GM19035 (cell line): ENCODE data around the gene COASY.

ENCODE experiments used
- ATAC-seq: cut with Tn5 transposase; IDR thresholded peaks from one replicate; pipeline ENCODE4 v1.9.1; 2021; ENCODE audit not compliant: unreplicated experiment

The COASY gene

DNA sequence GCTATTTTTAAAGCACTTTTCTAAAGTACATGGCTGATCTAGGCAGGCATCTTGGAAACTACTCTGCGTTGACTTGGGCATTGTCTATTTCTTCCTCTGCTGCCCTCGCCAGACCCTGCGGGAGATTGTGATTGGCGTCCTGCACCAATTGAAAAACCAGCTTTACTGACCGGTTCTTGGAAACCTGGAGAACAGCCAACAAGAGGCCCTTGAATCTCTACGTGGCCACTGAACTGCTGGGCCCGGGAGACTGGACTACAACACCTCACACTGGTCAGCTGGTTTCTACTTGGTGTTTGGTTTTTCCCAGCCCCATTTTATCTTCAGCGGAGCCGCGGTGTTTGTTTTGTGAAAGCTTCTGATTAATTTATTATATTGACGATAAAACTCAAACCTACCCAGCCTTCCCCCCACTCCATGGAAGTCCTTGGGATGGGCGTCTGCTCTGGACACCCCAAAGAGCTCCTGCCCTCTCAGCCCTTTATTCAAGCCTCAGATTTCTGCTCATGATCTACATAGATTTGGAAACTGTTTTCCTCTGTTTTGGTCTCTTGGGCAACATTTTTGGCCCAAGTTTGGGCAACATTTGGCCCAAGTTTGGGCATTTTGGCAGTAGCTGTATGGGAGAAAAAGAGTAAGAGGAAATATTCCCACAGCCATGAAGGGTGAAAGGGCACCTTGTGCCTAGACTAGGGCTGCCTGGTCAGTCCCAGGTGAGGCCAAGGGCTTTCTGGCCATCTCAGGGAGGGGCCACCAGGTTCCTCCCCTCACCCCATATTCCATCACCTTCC is 9.7 kb downstream of the COASY start:
- ATAC-seq = no peak

DNA sequence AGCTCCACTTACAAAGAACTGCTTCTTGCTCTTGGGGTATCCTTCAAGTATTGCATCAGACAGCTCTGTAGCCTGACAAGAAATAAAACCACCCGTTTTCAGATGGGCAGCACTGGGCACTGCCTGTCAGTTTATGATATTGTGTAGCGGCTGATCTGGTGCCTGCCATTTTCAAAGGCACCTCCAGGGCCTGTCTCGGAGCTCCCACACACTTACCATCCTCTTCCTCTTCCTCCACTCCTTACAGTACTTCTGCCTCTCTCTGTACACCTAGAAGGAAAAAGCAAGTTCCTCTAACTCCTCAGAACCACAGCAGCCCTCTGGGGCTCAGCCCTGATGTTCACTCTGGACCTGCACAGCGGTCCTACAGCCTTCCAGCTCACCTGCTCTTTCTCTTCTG is 11.1 kb downstream of the COASY start:
- ATAC-seq = no peak

DNA sequence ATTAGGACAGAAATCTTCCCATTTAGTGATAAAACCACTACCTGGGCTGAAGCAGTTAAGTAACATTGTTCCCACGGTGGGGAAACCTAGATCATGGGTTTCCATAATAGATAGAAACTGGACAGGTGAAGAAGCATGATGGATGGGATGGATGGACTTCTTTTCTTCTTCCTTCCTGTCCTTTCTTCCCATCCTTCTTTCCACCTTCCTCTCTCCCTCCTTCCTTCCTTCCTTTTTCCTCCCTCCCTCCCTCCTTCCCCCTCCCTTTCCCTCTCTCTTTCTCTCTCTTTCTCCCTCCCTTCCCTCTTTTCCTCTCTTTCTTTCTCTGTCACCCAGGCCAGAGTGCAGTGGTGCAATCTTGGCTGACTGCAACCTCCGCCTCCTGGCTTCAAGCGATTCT is 12.5 kb downstream of the COASY start:
- ATAC-seq = no peak

DNA sequence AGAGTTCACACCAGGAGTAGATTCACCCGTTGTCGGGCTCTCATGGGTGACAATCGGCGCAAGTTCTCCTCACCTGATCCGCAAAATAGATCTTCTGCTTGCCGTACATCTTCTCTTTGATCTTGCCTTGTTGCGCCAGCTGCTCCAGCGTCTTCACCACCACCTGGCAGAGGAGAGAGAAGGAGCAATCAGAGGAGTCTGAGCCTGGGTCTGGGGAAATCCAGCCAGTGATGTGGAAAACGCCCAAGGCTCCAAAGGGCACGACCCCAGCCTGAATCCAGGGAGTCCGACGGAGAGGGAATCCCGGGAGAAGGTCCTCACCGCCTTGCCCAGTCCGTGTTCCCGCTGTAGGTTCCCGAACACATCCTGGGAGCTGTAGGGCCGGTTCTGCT is 15.2 kb downstream of the COASY start:
- ATAC-seq = peak; percentile 9

DNA sequence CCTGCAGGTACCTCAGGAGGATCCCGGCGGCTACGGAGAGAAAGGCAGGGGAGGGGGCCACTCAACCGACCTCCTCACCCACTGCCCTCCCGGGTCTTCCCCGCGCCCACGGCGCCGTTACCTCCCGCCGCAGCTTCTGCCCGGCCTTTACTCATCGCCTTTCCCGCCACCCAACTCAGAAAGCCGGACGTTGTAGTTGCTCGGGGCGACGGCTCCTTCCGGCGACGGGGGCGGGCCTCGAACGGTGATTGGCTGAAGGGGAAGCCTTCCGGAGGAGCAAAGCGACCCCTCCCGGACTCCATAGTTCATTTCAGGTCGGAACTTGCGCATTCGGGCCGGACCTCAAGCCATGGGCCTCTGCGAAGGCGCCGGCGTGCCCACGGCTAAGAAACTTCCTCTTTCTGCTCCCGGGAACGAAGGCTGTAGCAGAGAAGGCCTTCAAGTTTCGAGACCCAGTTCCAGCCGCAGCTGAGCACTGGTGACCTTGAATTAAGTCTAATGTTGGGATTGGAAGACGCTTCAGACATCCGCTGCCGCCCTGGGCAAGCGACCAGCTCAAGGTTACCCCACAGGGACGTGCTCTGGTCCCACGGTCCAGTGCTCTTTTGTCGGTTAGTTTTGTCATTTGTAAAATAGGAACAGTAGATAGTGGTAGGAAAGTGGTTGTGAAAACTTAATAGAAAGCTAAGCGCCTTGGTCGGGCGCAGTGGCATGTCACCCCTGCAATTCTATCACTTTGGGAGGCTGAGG is 15.8 kb downstream of the COASY start, which contains the start of gene PSMC3IP:
PSMC3IP (minus strand) TSS at position 198 of the 750 bp plus-strand sequence; CDS start at position 155, 43 bp downstream.
- peak; percentile 79 for ATAC-seq

DNA sequence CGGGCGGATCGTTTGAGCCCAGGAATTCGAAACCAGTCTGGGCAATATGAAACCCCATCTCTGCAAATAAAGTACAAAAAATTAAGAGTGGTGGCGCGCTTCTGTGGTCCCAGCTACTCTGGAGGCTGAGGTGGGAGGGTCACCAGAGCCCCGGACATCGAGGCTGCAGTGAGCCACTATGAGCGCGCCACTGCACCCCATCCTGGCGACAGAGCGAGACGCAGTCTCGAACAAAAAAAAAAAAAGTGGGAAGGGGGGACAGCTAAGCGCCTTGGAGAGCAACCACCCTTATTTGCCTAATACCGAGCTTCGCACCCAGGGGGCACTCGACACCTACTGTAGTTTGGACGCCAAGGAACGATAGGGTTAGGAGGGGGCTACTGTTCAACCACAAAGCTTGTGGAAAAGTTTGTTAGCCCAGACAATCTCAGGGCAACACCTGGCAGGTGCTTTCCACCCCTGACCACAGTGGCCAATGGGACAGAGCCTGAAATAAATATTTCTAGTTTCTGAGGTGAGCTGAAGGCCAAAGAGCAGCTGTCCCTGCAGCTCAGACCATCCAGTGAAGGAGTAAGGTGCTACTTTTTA is 16.4 kb downstream of the COASY start:
- peak; percentile 50 for ATAC-seq

DNA sequence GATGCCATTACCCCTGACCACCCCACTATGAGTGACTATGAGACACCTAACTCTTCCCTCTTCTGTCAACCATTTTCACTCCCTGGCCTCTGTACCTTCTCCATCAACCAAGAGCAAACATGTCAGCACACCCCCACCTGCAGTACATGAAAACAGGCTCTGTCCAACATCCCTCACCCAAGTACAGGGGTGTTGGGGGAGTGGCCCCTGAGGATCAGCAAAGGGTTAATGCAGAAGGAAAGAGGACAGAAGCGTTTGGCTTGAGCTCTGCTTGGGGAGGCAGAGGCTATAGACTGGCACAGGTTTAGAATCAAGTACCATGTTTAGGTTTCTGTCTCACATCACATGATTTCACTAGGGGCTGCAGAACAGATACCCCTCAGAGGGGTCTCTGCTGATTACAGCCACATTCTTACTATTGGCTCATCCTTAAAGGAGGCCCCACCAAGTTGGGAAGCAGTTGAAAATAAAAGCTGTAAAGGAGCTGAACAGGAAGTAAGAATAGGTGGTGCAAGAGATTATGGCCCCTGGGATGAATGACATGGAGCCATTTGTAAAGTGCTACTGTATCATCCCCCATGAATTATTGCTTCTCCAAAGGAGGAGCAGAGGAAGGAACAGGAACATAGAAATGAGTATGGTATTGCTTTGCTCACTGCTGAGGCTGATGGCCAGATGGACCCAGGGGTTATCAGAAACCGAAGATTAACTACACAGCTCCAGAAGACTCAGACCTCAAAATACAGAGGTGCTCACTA is 18.0 kb downstream of the COASY start:
- ATAC-seq = no peak

DNA sequence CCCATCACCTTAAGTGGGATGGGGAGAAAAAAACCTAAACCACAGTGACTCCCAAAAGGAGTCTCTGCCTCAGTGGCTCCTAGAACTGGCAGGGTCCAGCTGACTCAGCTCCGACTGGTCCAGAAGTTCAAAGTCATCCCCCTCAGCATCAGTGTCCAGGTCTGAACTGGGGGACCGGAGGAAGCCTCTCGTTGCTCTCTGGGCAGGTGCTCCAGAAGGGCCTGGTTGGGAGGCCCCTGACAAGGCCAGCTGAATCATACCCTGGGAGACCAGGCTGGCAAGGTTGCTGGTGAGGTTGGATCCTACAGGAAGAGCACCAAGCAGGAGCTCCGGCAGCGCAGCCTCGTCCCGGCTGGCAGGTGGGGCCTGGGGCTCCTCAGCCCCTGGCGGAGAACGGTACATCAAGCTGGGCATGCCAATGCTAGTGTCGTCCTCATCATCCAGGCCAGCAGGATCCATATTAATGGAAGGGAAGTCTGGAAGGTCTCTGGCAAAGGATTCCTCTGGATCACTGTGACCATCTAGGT is 19.9 kb downstream of the COASY start:
- ATAC-seq = no peak

DNA sequence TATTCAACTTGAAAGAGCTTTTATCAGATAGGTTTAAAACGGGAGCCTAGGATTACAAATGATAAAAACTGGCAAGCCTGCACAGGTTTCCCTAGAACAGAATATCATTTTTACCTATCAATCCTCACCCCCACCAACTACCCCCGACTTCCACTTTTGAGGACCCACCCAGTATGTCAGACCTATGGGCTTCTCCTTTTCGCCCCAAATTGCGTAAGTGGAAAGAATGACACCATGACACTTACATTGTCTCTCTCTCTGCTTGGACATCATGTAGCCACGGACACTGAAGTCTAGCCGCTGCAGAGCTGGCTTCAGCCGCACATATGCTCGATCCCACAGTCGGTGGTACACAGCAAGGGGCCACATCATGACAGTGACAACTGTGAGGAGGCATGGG is 22.9 kb downstream of the COASY start:
- ATAC-seq = no peak

DNA sequence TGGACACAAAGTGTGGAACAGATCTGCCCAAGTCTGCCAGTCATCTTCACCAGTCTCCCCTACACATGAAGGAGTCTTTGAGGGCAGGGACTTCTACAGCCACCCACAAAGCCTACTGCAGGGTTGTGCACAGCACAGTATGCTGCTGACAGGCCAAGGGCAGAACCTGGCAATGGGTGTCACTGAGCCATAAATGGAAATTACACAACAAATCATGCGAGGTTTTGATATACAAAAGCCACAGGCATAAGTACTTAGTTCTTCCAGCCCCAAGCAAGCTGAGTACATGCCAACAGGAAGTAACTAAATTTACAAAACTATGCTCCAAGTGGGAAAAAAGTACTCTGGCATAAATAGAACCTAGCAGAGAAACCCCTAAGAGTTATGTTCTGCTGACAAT is 23.4 kb downstream of the COASY start:
- ATAC-seq = no peak

DNA sequence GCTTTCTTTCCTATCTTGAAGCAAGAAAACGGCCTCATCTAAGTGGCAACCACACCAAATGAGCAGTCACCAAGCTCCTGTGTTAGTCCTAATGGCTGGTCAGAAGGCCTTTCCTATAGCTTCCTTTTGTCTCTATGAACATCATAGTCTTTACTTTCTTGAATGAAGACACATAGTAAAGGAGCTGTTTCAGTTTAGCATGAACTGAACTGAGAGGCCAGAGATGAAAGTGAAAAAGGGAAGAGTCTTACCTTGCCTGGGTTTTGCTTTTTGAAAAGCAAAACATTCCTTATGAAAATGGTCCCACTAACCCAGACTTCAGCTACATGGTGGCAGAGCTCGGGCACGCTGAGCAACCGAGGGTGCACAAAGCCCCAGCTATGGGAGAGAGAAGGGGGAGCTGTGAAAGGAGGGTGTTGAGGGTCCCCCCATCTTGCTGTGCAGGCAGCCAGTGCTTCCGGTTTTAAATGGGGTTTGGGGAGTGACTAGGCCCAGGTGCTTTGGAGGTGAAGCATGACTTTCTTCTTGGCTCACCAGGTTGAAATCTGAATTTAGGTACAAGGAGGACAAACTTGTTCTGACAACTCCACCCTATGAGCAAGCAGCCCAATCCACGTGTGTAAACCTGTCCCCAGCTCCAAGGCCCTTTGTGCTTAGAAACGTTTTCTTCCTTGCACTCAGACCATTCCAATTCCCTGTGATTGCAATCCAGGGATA is 24.7 kb downstream of the COASY start:
- ATAC-seq = no peak

DNA sequence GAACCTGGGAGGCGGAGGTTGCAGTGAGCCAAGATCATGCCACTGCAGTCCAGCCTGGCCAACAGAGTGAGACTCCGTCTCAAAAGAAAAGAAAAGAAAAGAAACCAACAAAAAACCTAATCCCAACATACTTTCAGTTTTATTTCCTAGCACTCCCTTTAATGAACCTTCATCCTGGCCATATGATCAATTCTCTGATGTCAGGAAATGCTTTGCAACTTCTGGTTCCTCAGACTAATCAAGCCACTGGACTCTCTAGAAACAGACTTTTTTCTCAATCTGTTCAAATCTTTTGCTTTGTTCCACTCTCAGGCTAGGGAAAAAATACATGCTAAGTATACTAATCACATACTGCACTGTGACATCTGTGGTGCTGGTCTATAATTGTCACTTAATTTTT is 28.9 kb downstream of the COASY start:
- ATAC-seq = no peak

DNA sequence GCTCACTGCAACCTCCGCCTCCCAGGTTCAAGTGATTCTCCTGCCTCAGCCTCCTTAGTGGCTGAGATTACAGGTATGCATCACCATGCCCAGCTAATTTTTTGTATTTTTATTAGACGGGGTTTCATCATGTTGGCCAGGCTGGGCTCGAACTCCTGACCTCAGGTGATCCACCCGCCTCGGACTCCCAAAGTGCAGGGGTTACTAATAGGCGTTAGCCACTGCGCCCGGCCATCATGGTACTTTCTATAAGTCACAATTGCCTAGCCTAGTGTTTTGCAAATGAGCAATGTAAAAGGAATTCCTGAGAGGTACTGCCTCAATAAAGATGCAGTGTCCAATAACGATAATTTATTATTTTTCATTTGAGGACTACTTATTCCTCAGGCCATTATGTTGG is 29.5 kb downstream of the COASY start:
- ATAC-seq = no peak

DNA sequence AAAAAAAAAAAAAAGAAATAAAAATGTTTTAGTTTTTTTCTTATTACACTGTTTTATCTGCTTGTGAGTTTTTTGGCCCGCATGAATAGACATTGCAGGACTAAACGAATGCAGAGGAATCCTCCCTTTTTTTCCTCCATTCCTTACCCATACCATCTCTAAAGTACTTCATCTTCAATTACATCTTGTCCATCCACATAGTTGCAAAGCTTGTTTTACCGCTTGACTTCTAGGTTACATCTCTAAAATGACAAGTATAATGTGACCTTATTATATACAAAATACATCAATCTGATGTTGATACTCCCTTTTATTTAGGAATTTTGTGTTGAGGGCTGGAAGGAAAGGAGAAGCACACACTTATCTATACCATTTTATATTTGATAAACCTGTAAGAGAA is 34.4 kb downstream of the COASY start:
- no peak for ATAC-seq

DNA sequence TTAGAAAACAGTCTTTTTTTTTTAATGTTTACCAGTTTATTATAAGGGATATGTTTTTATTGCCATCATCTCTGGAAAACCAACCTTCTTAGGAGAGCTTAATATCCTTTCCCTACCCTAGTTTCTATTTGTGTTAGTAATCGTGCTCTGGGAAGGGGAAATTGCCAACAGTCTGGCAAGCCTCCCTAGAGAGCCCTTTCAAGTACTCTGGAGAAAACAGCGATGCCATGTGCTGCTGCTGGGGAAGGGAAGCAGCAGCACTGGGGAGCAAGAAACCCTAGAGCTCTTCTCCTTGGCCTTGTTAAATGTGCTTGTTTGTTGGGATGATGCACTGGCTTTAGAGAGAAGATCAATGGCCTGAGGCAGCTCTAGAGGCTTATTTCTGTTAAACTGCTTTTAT is 37.0 kb downstream of the COASY start:
- ATAC-seq = no peak

DNA sequence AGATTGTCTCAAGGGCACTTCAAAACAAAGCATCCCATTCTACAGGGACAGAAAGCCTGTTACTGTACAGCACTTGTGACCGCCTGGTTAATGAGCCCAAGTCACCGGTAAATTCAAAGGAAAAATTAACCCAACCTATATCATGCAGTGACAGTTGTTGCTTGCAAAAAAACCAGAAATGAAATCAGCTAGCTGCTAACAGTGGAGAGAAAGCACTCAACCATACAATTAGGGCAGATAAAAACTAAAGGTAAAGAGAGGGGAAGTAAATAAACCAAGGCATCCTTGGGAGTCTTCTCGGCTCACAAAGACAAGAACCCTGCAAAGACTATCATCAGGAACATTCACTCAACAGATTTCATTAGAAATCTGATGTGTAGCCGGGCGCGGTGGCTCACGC is 41.4 kb downstream of the COASY start:
- no peak for ATAC-seq

DNA sequence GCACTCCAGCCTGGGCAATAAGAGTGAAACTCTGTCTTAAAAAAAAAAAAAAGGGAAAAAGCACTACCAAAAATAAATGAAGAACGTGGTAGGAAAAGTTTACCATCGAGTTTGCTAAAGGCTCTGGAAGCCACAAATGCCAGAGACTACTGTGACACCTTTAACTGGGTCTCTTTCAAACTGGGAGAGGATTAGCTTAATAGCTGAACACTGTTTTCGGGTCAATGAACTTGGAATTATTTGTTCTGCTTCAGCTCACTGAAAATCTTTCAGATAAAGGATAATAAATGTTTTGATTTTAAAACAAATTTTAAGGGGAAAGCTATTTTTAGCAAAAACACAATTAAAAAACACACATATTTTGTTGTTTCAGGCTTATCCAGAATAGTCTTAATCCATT is 45.8 kb downstream of the COASY start:
- no peak for ATAC-seq

DNA sequence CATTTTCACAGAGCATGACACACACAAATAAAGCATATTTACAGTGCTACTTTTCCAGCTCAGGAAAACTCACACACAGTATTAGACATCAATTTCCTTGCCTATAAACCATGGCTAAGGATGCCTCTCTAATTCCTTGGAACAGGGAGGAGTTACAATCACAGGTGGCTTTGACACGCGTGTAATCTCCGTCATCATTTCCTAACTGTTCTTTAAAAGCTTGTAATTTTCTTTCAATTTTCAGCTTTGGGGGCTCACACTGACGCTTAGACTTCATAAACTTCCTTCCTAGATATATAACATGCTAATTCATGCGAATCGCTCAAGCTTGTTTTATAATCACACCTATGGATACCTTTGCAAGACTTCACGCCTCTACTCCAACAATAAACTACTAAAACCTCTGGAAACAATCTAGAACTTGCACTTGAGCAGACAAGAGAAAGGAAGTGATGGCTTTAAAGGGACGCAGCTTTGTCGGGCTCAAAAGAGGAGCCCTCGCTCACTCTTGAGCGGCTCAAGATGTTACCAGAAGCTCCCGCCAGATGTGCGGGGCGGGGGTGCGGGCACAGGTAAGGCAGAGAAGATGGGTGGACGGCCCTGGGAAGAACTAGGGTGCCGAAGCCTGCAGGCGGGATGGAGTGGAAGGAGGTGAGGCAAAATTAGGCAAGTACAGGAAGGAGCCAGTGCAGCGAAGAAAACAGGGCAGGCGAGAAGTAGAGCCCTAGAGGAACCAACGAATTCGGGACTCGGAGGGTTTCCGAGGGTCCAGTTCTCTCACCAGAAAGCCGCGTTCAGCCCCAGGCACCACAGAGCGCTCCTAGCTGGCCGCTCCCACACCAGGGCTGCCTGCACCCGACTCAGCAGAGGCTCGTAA is 46.6 kb downstream of the COASY start:
- ATAC-seq = peak; percentile 29

DNA sequence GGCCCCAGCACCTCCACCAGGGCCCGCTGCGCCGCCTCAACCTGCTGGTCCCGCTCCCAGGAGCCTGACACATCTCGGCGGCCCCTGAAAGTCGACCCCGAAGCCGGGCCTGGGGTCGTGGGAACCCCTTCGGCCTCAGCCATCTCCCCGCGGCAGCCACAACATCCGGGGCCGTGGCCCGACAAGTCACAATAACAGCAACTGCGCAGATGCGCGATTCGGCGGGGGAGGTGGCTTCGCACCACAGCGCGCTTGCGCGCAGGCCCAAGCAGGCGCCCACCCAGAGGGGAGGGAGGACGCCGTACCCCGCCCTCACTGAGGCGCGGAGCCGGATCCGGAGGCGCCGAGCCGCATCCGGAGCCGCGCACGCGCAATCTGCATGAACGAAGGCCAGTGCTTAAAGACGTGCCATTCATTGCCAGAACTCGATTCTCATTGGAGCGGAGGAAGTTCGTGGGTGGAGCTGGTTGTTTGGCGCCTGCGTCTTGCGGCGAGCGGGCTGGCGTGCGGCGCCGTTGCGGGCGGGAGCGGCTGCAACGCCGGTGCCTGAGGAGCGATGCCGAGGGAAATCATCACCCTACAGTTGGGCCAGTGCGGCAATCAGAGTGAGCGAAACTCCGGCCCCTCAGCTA is 47.4 kb downstream of the COASY start, which contains the start of the genes RETREG3 and TUBG1:
RETREG3 (minus strand) TSS at position 193 of the 632 bp plus-strand sequence; CDS start at position 143, 50 bp downstream.
TUBG1 (plus strand) TSS at position 502 of the 632 bp plus-strand sequence; CDS start at position 557, 55 bp downstream.
- ATAC-seq = peak; percentile 96
